OCI-M2 (cell line): ENCODE data around the gene SPG21.
"Not testable (repeated sequence)": the region's sequence is repeated elsewhere in the genome, so short reads cannot be mapped to it uniquely, and the experiment has no call there.

Source experiments
- DNase-seq: peaks from one replicate; lab custom pipeline; 2025; ENCODE audit not compliant: unreplicated experiment; lab: John Stamatoyannopoulos, UW

The SPG21 gene, protein sequence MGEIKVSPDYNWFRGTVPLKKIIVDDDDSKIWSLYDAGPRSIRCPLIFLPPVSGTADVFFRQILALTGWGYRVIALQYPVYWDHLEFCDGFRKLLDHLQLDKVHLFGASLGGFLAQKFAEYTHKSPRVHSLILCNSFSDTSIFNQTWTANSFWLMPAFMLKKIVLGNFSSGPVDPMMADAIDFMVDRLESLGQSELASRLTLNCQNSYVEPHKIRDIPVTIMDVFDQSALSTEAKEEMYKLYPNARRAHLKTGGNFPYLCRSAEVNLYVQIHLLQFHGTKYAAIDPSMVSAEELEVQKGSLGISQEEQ

DNA sequence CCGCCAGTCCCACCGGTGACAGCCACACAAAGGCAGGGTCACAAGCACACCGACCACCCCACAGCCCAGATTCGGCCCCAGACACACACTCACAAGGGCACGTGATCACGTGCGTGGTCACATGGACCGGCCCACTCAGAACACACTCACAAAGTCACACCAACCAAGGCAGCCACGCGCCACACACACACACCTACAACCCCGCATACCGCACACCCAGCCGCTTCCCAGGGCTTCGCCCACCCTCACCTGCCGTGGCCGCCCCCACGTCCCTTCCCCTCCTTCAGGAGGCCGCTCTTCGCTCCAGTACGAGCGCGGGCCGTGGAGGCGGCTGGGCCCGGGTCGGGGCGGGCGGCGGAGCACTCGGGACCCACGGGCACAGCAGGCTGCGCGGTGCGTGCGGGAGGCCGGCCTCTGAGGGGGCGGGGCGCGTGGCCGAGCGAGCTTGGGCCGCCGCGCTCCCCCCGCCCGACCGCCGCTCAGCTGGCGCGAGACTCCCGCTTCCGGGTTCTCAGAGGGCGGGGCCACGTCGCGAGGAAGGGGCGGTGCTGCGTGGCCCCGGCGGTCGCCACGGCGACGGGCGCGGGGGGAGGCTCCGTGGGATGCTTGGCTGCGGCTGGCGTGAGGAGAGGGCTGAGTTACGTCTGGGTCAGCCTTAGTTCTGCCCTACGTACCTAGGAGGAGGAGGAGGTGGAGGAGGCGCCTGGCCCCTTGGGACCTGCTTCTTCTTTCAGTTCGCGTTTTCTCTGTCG lies at the start of gene SPG21:
Gene SPG21, minus strand, starts transcription at position 499 of the 752 bp plus-strand sequence. CDS start 6,345 bp downstream, outside the sequence.
- peak; percentile 20 for DNase-seq

DNA sequence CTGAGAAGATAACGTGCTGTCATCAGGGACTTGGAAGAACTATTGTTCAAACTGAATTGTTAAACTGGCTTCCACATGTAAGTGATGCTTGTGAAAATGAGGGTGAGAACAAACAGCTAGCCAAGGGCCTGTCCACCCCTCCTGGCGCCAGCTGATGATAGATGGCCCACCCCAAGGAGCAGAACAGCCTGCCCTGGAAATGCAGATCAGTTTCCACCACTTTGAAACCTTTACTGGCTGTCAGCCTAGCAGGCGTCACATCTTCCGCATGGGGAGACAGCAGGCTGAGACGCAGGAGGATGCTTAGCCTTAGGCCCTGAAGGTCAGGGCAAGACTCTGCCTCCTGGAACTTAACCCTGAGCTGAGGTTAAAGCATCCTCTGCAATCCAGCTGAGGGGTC lies 49.1 kb upstream of the SPG21 start:
- DNase-seq: no peak

DNA sequence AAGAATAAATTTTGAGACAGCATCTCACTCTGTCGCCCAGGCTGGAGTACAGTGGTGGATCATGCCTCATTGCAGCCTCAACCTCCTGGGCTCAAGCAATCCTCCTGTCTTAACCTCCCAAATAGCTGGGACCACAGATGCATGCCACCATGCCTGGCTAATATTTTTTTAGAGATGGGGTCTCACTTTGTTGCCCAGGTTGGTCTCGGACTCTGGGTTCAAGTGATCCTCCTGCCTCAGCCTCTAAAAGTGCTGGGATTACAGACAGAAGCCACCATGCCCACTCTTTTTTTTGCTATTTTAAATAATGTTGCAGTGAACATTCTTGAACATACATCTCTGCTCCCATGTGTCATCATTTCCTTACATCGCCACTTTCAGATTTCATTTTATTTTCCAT lies 48.7 kb upstream of the SPG21 start:
- DNase-seq: no peak

DNA sequence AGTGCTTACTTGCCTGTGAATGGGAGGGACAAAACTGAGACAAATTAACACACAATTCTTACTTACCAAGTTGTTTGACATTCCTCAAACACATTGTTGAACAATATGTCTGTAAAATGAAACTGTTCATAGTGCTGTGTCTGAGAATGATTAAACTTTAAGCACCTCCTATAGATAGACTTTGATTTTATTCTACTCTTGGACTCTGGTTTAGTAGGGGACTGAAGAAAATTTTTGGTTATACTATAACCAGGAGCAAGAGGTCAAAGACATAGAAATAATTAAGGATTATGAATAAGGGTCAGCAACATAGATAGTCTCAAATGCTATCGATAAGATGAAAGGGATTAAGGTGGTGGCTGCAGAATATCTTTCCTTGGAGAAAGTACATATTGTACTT lies 47.6 kb upstream of the SPG21 start:
- DNase-seq: no peak

DNA sequence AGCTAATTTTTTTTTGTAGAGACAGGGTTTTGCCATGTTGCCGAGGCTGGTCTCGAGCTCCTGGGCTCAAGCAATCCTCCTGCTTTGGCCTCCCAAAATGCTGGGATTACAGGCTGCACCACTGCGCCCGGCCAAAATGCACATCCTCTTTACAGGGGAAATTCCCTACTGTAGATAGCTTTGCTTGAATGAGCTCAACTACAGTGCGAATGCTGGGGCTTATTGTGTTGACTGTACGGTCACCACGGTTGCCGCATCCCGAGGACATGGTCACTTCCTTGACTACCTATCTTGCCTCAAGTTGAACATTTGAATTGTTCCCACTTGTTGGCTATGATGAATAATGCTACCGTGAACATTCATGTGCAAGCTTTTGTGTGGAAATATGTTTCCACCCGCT lies 45.0 kb upstream of the SPG21 start:
- DNase-seq: no peak

DNA sequence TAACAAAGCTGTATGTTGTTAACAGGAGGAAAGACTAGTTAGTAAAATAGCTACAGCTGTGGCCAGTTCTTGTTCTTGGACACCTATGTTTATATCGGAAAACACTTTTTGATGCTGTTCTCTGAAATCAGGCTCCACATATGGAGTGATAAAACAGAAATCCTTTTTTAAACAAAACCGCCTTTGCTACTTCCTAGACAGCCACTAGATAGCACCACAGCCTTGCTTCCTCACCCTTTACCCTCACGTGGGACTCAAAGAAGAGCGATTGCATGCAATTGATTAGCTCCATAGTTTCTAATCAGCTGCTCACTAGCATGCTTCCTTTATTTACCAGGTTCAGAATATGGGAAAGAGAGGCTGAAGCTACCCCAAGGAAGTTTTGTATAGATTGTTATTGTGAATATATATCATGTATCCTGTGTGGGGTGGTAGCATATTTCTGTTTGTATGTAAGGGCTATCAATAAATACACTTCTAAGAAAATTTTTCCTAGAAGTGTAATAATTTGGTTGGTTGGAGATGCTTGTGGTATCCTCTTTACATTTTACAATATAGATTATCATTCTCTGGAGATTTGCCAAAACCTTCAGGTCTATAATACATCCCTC lies 44.0 kb upstream of the SPG21 start:
- peak; percentile 2 for DNase-seq

DNA sequence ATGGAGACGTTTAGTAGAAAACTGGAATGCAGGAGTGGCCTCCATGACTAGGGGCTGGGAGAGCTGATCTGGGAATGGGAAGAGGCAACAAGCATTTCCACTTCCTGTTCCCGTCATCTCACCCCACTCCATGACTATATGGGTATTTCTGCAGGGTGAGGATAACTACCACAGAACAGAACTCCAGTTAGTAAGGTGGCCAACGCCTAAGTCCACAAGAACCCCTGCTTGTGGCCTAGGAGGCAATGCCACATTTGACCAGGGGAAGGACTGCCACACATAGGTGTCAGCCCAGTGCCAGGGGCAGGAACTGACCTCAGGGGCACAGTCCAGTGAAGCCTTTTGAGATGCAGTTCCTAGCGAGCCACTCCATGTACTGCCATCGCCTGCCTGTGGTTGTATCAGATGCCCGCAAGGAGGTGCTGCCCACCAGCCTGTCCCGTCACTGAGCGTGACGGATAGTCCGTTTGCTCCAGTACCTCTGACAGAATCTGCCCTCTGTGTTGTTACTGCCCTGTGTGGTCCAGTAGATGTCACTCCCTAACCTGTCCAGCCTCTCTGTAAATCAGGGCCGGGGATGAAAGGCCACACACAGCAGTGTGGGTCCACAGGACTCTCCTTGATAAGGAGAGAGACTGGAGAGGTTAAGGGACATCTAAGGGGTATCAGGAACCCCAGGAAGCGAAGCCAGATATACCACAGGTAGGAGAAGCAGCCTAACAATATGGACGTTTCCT lies 43.3 kb upstream of the SPG21 start:
- DNase-seq: peak; percentile 15

DNA sequence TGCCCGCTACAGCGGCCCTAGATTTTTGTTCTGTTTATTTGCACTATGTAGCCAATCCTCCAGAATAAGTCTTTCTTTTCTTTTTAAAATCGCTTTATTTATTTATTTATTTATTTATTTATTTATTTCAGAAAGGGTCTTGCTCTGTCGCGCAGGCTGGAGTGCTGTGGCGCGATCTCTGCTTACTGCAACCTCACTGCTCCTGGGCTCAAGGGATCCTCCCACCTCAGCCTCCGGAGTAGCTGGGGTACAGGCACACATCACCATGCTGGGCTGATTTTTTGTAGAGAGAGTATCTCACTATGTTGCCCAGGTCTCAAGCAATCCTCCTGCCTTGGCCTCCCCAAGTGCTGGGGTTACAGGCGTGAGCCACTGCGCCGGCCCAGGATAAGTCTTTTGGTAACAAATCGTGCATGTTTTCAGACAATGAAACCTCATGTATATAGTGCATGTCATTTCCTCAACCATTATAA lies 40.1 kb upstream of the SPG21 start:
- DNase-seq: no peak

DNA sequence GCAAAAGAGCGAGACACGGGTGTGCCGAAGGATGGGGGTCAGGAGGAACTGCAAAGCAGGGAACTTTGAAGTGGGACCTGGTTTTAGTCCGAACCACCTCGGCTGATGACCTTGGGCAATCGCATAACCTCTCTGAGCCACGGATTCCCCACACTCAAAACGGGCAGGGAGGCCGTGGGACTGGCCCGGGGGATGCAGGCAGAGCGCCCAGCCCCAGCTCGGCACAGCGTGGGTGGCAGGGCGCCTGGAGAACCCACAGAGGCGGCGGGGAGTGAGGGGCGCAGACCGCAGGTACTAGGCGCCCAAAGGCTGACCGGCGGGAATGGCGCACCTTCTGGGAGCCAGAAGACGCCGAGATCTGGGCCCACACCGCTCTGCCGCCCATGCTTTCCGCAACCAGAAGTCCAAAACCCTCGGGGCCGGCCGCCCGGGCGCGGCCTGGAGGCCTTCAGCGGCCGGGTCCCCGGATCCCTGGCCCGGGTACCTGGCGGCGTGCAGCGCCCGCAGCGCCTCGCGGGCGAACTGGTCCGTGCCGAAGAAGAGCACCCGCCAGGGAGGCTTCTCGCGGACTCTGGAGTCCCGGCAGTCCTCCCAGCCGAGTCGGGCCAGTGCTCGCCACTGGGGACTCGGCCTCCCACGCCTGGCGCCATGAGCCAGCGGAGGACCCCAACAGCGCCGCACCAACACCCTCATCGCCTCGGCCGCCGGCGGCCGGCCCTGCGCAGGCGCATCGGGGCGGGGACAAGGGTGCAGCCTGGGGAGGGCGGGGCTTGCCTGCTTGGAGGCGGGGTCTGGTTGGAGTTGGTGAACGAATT lies 39.4 kb upstream of the SPG21 start, which contains the start of gene MTFMT:
Gene MTFMT, minus strand, starts transcription at position 719 of the 815 bp plus-strand sequence. Its CDS starts 26 bp downstream, at position 693.
- DNase-seq: no peak

DNA sequence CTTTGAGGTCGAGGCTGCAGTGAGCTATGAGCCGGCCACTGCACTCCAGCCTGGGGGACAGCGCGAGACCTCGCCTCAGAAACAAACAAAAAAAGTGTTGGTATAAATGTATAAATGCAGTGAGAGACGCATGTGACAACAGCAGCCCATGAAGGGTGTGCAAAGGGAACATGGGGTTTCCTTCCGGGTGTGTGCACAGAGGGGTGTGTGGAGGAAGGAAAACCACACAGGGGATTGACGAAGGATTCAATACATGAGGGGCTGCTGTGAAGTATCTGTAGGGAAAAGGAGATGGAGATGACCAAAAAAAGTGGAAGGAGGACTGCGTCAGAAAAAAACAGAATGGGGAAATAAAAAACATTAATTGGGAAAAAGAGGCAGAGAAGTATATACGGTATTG lies 38.6 kb upstream of the SPG21 start:
- no peak for DNase-seq

DNA sequence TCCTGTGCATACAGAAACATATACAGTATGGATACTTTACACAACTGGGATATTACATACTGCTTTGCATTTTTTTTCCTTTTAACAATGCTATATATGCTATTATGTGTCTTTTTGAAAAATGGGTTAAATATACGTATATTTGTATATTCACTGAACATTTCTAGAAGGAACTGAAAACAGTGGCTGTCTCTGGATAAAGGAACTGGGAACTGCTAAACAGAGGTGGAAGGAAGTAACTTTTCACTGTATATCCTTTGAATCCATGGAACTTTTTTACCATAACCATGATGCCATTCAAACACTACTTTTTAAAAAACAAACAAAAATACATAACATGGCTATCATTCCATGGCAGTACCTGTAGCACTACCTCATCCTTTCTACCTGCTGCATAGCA lies 37.9 kb upstream of the SPG21 start:
- no peak for DNase-seq

DNA sequence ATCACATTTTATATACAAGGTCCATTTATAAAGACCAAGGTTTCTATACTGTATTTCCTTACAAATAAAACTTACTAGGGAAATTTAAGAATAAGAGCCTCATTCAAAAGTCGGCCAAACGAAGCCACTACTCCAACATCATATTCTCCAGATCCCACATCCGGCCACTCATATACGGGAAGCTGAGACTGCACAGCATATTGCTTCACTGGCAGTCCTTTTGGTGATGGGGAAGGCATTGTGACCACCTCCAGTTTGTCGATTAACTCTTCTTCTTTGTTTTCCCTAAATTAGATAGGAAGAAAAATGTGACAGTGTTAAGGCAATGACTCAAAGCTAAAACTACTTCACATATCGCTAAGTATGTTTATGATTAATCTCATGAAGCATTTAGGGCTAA lies 37.0 kb upstream of the SPG21 start:
- DNase-seq: no peak

DNA sequence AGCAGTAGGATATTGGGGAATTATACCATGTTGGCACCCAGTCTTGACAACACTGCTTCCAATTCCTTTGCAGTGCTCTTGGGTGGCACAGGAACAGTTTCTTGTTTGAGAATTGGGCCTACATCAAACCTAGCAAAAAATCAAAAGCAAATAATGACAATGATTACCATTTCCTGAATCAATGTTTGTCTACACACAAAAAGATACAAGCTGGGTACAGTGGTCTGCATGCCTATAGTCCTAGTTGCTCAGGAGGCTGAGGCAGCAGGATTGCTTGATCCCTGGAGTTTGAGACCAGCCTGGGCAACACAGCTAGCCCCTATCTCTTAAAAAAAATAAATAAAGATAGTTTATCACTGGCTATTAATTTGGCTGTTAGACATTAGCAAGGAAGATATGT lies 31.8 kb upstream of the SPG21 start:
- DNase-seq: no peak

DNA sequence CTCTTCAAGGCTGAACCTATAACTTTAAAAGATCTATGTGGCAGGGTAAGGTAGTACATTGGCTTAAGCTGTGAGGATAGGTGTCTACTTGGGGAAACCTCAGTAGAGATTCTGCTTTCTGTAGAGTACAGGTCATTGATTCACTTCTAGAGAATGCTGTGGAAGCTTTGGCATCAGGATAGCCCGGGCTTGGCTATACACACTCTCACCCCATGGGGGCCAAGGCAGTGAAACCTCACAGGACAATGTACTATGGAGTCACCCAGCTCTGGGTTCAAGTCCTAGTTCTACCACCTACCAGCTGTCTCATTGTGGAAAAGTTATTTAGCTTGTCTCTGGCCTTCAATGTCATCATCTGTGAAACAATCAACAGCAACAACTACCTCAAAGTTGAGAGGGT lies 30.7 kb upstream of the SPG21 start:
- DNase-seq: no peak

DNA sequence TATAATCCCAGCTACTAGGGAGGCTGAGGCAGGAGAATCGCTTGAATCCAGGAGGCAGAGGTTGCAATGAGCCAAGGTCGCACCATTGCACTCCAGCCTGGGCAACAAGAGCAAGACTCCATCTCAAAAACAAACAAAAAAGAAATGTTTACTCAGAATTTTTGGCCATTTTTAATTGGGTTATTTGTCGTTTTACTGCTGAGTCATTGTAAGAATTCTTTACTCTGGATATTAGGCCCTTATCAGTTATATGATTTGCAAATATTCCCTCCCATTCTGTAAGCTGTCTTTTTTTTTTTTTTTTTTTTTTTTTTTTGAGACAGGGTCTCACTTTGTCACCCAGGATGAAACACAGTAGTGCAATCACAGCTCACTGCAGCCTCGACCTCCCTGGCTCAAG lies 21.5 kb upstream of the SPG21 start:
- not testable (repeated sequence) for DNase-seq

DNA sequence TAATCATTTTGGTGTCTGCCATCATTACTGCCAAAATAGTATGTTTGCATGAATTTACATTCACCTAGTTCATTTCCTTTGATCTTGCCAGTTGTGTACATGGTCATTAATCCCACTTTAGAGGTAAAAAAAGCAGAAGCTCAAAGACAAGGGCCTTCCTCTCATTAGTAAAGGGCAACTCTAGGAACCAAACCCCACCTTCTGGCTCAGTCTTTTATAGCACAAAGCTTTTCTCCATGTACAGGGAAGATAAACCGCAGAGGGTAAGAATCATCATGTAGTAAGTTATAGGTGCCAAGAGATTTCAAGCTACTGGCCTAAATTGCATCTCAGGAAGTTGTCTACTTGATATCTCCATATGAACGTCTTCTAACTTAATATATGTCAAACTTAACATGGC lies 19.3 kb upstream of the SPG21 start:
- DNase-seq: peak; percentile 20

DNA sequence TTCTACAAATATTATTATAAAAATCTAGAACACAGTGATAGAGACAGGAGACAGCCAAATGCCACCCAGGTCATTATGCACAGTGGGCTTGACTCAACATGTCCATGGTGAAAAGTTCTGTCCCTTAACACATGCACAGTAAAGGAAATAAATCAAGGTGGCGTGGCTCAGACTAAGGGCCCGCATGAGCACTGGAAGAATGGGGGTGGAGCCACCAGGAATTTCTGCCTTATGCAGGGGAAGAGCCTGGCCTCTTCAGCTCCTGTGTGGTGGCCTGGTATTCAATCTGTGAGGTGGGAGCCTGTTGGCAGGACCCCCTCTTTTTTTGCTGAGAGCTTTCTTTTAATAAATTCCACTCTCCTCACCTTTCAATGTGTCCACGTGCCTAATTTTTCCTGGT lies 17.2 kb upstream of the SPG21 start:
- no peak for DNase-seq

DNA sequence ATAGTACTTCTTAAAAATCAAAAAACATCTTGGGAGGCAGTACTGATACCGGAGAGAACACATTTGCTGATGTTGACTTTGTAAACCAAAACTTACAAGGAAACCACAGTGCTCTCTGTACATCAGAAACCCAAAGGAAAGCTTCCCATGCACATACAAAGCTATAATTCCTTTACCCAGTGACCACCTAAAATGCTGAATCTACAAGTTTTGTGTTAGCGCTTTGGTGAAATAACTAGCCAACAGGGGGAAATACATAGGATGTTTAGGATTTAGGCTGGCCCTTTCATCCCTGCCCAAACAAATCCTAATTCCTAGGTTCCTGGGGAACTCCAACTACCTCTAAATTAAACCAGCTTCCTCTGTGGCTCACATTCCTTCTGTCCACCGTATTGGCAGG lies 15.3 kb upstream of the SPG21 start:
- no peak for DNase-seq

DNA sequence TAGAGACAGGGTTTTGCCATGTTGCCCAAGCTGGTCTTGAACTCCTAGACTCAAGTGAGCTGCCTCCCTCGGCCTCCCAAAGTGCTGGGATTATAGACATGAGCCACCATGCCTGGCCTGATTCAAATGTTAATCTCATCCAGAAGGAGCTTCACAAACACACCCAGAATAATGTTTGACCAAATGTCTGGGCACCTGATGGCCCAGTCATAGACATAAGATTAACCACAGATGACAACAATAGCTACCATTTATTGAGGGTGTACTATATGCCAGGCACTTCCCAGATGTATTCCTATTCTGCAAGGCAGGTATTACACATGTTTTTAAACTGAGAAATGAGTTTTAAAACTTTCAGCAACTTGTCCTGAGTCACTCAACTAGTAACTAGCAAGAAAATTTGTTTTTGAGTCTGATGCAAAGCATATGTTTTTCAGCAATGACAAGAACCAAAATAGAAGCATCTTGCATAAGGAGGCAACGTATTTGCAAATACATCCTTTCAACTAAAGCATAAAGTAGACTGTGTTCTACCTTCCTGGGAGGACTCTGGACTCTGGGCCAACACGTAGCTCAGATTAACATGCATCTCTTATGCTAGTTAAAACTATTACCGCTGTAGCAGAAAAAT lies 8.1 kb upstream of the SPG21 start:
- no peak for DNase-seq

DNA sequence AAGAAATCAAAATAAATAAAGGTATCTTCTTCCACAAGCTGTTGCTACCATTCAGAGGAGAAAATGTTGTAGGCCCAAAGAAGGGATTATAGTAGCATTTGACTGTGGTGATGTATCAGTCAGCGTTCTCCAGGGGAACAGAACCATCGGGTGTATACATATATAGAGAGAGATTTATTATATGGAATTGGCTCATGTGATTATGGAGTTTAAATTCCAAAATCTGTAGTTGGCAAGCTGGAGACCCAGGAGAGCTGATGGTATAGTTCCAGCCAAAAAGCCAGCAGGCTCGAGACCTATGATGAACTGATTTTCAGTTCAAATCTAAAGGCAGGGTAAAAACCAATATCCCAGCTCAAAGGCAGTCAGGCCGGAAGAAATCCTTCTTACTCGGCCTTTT lies 7.4 kb upstream of the SPG21 start:
- DNase-seq: no peak
